Esophagus (tissue), 2 donors: Measurements from ENCODE around the gene DCTN5. TPM values are rescaled to one million over a fixed set of nuclear protein-coding genes. Genes with fewer than 3 reads are reported as not detected.
A peak's percentile ranks its signal among the peaks of the same experiment; 100 is the strongest.

Experiments
- H3K27ac ChIP-seq, 2 donors: one replicate each; pipeline ENCODE4 v1.5.1; 2013; ENCODE audit warnings: low read depth in 2 of 2, mild to moderate bottlenecking in 2 of 2, inconsistent platforms in 1 of 2, low read length in 1 of 2, moderate library complexity in 1 of 2
- H3K27me3 ChIP-seq, 2 donors: one replicate each; pipeline ENCODE4 v1.6.1; 2013; ENCODE audit warnings: low read length in 2 of 2, control low read depth in 1 of 2, mild to moderate bottlenecking in 1 of 2; ENCODE audit not compliant: insufficient read depth in 2 of 2, control insufficient read depth in 1 of 2
- H3K36me3 ChIP-seq, 2 donors: one replicate each; pipeline ENCODE4 v1.6.1; 2013; ENCODE audit warnings: low read length in 1 of 2; ENCODE audit not compliant: control insufficient read depth in 2 of 2, insufficient read depth in 2 of 2
- H3K4me1 ChIP-seq, 2 donors: one replicate each; pipeline ENCODE4 v1.6.1; 2013; ENCODE audit warnings: low read length in 1 of 2; ENCODE audit not compliant: control insufficient read depth in 2 of 2, insufficient read depth in 2 of 2
- H3K4me3 ChIP-seq, 2 donors: one replicate each; pipeline ENCODE4 v1.5.1; 2013; ENCODE audit warnings: low read length in 2 of 2, mild to moderate bottlenecking in 2 of 2, low read depth in 1 of 2, moderate library complexity in 1 of 2
- H3K9me3 ChIP-seq, 2 donors: one replicate each; pipeline ENCODE4 v1.6.1; 2013; ENCODE audit warnings: mild to moderate bottlenecking in 2 of 2, low read depth in 1 of 2, low read length in 1 of 2, moderate library complexity in 1 of 2; ENCODE audit not compliant: control insufficient read depth in 2 of 2, insufficient read depth in 1 of 2
- WGBS, 2 donors: extraction: QIAGEN DNeasy Blood & Tissue Kit; methylation state at CpG; one replicate each; pipeline ENCODE4 v1.1.7; 2013; 5-methylcytosine and 5-hydroxymethylcytosine counted together
- polyA plus RNA-seq, 2 donors: library from polyadenylated mRNA; stranded (reverse); fragments of 200-250 nt; gene quantifications; one replicate each; pipeline ENCODE4 v1.2.3, GENCODE V29; 2013
- donor health status: healthy with polysubstance abuse.
- donor health status: Bipolar disorder and iron deficiency.

The DCTN5 gene
- polyA plus RNA-seq, 2 donors = 10.6 to 27.1 TPM

DNA sequence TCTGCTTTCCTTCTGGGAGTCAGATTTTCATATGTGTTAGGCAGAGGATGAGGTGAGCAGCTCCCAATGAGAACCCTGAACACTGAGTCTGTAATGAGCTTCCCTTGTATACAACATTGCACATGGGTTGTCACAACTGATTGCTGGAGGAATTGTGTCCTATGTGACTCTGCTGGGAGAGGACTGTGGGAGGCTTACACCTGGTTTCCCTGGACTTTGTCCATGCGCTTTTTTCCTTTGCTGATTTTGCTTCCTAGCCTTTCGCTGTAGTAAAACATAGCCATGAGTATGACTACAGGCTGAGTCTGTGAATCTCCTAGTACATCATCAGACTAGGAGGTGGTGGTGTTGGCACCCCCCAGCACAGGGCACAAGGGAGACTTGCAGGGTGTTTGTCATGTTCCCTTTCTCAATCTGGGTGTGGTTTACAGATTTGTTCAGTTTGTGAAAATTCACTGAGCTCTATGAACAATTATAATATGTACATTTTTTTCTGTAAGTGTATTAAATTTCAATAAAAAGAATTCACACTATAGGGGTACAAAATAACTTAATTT is 35.7 kb downstream of the DCTN5 start:
- no peak overlapping the region for H3K27ac ChIP-seq
- 62 to 94% methylated on average over 2 of the region's 2 CpGs for WGBS, 2 donors
- H3K9me3 ChIP-seq = no peaks in the 10 kb centered on the region
- H3K4me1 ChIP-seq = peaks cover 5 to 7% of the 10 kb centered on the region in 2 donors
- H3K36me3 ChIP-seq = peaks cover 9 to 13% of the 10 kb centered on the region in 2 donors
- H3K4me3 ChIP-seq = no peak overlapping the region
- no peaks in the 10 kb centered on the region for H3K27me3 ChIP-seq

DNA sequence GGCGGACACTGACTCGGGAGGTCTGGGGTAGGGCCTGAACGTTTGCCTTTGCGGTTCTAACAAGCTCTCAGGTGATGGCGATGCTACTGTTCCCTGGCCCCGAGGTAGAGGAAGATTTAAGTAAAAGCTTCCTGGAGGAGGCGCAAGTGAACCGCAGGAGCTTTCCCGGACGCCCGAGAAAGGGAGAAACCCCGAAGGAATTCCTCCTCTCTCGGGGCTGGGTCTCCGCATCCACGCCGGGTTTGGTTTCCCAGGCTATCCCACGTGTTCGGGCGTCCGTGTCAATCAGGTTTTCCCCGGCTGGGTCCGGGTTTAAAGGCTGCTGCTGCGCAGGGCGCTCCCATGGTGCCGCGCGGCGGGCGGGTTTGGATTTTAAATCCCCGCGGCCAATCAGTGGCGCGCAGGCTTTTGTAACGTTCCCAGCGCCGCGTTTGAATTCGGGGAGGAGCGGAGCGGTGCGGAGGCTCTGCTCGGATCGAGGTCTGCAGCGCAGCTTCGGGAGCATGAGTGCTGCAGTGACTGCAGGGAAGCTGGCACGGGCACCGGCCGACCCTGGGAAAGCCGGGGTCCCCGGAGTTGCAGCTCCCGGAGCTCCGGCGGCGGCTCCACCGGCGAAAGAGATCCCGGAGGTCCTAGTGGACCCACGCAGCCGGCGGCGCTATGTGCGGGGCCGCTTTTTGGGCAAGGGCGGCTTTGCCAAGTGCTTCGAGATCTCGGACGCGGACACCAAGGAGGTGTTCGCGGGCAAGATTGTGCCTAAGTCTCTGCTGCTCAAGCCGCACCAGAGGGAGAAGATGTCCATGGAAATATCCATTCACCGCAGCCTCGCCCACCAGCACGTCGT is 37.4 kb downstream of the DCTN5 start, which contains the start of gene PLK1:
Gene PLK1, plus strand, starts transcription at position 460 of the 844 bp plus-strand sequence. Its CDS starts 44 bp downstream, at position 504.
- Histone ChIP-seq H3K9me3 (no peaks in the 10 kb centered on the region), H3K27me3 (no peaks in the 10 kb centered on the region), H3K36me3 (peaks cover 7 to 15% of the 10 kb centered on the region in 2 donors), H3K4me1 (peaks cover 5 to 7% of the 10 kb centered on the region in 2 donors), H3K27ac (no peak within 1 kb of the TSS), H3K4me3 (peak within 1 kb of the TSS; percentile 41 to 66)
- WGBS, 2 donors = 1% methylated on average over 72 to 75 of the region's 75 CpGs

DNA sequence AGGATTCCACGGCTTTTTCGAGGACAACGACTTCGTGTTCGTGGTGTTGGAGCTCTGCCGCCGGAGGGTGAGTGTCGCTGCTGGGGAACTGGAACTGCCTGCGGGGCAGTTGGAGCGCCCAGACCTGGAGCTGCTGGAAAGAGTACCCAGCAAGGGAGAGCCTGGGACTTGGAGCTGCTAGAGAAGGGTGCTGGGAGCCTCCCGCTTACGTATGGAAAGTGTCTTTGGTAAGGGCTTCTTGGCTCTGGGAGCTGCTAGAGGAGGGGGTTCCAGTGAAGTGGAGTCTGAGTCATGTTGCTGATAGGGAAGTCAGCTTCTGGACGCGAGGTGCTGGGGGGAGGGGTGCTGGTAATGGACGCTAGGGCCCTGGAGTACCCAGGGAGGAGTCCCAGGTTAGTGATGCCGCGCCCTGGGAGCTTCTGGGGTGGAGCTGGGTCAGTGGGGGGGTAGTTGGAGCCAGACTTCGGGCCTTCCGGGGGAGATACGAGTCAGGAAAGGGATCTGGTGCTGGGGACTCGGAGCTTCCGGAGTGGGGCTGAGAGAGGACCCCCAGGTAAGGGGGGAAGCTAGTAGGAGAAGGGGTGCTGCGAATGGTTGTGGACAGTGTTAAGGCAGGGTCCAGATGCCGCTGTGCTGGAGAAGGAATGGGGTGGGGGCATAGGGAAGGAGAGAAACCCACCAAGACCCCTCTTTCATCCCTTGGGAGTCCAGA is 38.2 kb downstream of the DCTN5 start:
- 9 to 15% methylated on average over 24 of the region's 24 CpGs for WGBS, 2 donors
- Histone ChIP-seq H3K27me3 (no peaks in the 10 kb centered on the region), H3K9me3 (no peaks in the 10 kb centered on the region), H3K27ac (no peak overlapping the region), H3K4me1 (peaks cover 5 to 7% of the 10 kb centered on the region in 2 donors), H3K4me3 (peak overlapping the region; percentile 41 to 66), H3K36me3 (peaks cover 7 to 17% of the 10 kb centered on the region in 2 donors)

DNA sequence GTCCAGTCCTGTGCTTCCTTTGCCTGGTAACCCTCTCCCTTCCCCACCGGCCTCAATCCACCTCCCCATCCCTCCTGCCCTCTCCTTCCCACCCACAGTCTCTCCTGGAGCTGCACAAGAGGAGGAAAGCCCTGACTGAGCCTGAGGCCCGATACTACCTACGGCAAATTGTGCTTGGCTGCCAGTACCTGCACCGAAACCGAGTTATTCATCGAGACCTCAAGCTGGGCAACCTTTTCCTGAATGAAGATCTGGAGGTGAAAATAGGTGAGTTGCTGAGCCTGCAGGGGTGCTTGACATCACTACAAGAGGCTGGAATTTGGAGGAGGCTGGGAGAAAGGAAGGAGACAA is 38.7 kb downstream of the DCTN5 start:
- H3K36me3 ChIP-seq = peaks cover 7 to 17% of the 10 kb centered on the region in 2 donors
- no peaks in the 10 kb centered on the region for H3K27me3 ChIP-seq
- H3K27ac ChIP-seq = no peak overlapping the region
- no peaks in the 10 kb centered on the region for H3K9me3 ChIP-seq
- H3K4me3 ChIP-seq = peak overlapping the region; percentile 41 to 66
- peaks cover 5 to 7% of the 10 kb centered on the region in 2 donors for H3K4me1 ChIP-seq
- 35 to 52% methylated on average over 5 to 6 of the region's 6 CpGs for WGBS, 2 donors

DNA sequence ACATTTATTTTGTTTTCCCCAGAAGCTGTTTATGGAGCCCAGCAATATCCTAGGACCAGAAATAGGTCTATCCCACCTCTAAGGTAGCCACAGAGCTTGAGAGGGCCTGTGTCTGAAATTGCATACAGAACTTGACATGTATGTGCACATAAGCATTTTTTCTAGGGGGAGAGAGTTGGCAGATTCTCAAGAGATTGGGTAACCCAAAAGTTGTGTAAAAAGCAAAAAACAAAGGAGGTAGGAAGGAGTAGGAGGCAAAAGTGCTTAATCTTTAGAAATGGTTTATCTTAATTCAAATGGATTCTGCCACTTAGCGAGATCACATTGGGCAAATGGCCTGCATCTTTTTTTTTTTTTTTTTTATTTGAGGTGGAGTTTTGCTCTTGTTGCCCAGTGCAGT is 40.9 kb downstream of the DCTN5 start:
- no peaks in the 10 kb centered on the region for H3K9me3 ChIP-seq
- no peaks in the 10 kb centered on the region for H3K27me3 ChIP-seq
- peaks cover 7 to 20% of the 10 kb centered on the region in 2 donors for H3K36me3 ChIP-seq
- WGBS, 2 donors = 84 to 90% methylated on average over 1 of the region's 1 CpG
- no peak overlapping the region for H3K4me3 ChIP-seq
- peaks cover 5 to 7% of the 10 kb centered on the region in 2 donors for H3K4me1 ChIP-seq
- H3K27ac ChIP-seq = no peak overlapping the region

DNA sequence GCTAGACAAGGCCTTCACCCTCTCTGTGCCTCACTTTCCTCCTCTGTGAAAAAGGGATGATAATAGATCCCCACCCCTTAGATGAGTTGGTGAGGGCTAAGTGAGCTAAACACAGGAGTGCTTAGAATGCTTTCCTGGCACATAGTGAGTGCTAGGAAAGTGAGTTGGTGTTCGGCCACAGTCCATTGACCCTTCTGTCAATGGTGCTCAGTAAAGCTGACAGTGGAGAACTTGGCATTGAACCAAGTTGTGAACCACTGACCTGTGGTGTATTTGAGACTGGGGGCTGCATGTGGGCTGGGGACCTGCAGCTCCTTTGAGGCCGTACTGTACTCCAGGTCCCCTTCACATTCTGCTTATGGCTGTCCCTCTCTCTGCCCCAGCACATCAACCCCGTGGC is 42.2 kb downstream of the DCTN5 start:
- H3K27me3 ChIP-seq = no peaks in the 10 kb centered on the region
- H3K4me3 ChIP-seq = no peak overlapping the region
- H3K27ac ChIP-seq = no peak overlapping the region
- peaks cover 5 to 7% of the 10 kb centered on the region in 2 donors for H3K4me1 ChIP-seq
- H3K9me3 ChIP-seq = no peaks in the 10 kb centered on the region
- 88 to 95% methylated on average over 3 of the region's 3 CpGs for WGBS, 2 donors
- H3K36me3 ChIP-seq = peaks cover 10 to 32% of the 10 kb centered on the region in 2 donors

DNA sequence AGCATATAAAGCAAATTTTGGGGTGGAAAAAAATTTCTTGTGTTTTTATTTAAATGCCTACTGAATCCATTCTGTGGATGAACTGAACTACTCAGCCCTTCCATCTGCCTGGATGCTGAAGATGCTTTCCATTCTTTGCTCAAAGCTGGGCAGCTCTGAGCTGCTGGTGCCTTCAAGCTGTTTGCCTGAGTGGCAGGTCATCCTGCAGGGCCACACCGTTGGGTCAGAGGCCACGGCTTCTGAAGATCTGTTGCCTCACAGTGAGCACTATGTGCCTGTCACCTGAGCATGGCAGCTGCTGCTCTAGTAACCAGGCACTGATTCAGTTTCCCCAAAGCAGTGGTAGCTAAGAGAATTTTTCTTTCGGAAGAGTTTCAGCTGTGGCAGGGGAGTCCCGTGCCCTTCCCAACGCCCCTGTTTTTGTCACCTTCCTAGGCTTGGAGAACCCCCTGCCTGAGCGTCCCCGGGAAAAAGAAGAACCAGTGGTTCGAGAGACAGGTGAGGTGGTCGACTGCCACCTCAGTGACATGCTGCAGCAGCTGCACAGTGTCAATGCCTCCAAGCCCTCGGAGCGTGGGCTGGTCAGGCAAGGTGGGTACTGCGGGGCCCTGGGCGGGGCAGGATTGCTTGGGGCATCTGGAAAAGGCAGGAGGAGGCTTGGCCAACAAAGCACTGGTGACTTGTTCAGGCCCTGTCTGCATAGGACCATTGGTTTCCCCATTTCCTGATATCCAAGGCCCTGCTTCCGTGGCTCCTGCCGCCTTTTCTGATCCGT is 46.0 kb downstream of the DCTN5 start:
- no peak overlapping the region for H3K4me3 ChIP-seq
- no peaks in the 10 kb centered on the region for H3K27me3 ChIP-seq
- H3K9me3 ChIP-seq = no peaks in the 10 kb centered on the region
- H3K27ac ChIP-seq = no peak overlapping the region
- no peaks in the 10 kb centered on the region for H3K4me1 ChIP-seq
- 91 to 92% methylated on average over 16 of the region's 16 CpGs for WGBS, 2 donors
- H3K36me3 ChIP-seq = peaks cover 17 to 50% of the 10 kb centered on the region in 2 donors

DNA sequence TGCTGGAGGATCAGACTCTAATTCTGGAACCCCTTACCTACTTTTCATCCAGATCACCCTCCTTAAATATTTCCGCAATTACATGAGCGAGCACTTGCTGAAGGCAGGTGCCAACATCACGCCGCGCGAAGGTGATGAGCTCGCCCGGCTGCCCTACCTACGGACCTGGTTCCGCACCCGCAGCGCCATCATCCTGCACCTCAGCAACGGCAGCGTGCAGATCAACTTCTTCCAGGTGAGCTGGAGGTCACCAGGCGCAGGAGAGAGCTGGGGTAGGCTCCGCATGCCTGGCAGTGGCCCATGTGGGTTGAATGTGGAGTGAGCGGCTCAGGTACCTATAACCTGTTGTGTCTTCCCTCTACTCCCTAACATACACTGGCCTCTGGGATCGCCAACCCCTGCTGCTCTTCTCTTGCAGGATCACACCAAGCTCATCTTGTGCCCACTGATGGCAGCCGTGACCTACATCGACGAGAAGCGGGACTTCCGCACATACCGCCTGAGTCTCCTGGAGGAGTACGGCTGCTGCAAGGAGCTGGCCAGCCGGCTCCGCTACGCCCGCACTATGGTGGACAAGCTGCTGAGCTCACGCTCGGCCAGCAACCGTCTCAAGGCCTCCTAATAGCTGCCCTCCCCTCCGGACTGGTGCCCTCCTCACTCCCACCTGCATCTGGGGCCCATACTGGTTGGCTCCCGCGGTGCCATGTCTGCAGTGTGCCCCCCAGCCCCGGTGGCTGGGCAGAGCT is 48.3 kb downstream of the DCTN5 start:
- peaks cover 17 to 41% of the 10 kb centered on the region in 2 donors for H3K36me3 ChIP-seq

More for the DNA sequence above, 48.3 kb downstream of the DCTN5 start:
- Histone ChIP-seq H3K9me3 (no peaks in the 10 kb centered on the region), H3K4me3 (no peak overlapping the region), H3K27me3 (no peaks in the 10 kb centered on the region), H3K4me1 (no peaks in the 10 kb centered on the region), H3K27ac (no peak overlapping the region)
- WGBS, 2 donors = 97% methylated on average over 36 of the region's 36 CpGs
